ENCODE data around the gene CACNA1F.

GRCh38 chrX:49250066-49250465 is 16.9 kb upstream of the CACNA1F start:
- TF ChIP-seq CTCF (IDR thresholded peaks at IDR 0.05; ENCODE audit: low read length) (no peak), EZH2 (IDR thresholded peaks at IDR 0.05; ENCODE audit: borderline replicate concordance, low read length) (no peak)

Data from OCI-LY1 (cell line).